ENCODE measurements around the gene TNS3.

TNS3 gene

DNA sequence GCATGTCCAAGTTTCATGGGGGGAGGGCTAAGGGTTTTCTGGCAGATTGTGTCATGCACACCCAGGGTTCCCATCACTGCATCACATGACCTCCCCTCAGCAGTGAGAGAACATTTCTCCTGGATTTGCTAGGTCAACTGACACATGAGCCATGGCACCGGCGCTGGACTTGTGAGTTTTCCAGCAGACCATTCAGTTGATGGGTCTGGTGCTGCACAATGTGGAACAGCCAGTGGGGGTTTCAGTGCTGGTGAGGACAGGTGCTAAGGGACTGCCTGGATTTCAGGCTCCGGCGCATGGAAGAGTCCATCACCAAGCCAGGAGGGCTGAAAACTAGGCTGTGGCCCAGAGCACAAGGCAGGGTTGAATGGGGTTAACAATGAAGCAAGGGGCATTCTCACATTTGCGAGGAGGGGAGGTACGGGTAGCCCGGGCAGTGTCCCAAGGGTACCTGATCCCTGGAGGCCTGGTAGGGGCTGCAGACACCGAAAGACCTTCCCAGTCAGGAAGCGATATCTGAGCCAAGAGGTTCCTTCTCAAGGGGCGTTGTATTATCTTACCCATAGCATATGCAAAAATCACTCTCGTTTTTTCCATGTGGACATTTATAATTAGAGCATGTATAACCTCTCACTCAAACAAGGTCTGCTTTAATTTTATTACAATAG lies 203.0 kb downstream of the TNS3 start:
- DNase-seq: no peak

DNA sequence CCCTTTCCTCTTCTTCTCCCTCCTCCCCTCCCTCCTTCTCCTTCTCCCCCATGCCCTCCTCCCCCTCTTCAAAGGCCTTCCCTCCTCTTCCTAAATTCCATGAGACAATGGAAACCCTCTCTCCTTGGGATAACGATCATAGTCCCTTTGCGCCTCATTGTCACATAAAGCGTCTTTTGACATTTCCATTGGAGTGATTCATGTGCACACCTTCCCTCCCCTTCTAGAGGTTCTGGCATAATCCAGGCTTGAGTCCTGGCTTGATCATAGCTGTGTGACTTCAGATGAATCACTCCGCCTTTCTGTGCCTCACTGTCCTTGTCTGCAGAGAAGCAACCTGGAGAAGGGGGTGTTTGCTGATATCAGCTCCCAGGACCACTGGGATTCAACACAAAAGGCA lies 204.2 kb downstream of the TNS3 start:
- no peak for DNase-seq

DNA sequence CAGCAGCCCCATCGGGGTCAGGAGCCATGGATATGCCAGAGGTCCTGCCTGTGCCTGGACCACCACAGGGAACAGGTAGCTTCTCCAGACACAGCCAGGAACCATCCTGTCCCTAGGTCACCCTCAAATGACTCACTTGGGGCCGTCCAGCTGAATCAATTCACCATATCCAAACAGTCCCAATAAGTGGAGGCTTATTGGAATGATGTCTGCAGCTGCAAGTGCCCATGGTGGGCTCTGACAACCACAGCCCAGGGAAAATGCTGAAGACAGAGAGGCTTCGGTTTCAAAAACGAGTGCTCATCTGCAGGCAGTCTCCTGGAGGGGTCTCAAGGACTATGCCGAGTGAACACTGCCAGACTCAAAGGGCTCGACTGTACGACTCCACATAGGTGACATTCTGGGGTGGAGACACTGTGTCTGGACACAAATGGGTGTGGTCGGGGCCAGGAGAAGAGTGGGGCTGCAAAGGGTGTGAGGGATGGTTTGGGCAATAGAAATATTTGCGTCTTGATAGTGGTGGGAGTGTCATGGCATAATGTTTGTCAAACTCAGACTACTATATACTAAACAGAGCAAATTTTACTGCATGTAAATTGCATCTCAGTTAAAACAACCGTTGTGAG lies 204.8 kb downstream of the TNS3 start:
- DNase-seq: no peak

DNA sequence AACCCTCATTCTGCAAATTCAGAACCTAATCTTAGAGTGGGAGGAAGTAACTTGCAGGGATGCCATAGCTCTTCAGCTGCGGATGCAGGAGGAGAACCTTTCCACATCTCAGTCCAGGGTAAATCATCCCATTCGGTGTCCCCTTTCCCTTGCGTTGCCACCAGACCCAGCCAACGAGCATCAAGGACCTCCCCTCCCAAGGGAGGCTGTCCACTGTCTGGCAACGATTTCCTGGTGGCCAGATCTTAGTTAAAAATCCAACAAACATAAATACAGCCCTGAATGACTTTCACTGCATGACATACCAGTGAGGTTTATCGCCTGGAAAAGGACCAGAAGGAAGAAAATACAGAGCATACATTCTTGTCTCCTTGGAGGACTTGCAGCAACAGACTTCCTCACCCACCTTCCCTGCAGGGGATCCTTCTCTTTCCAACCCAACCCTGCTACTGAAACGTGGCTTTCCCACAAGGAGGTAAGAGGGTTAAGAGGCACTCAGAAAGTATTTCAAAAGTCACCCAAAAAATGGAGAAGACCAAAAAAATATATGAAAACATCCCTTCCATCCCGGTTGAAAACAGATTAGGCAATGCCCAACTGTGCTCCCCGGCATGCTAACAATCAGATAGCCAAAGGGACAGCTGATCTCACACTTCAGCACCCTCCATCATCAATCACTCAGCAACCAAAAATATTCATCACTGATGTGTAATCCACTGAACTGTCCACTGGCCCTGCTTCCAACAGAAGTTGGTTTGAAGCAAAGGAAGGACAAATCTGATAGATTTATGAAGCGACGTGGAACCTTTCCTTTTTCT lies 206.6 kb downstream of the TNS3 start:
- DNase-seq: no peak

DNA sequence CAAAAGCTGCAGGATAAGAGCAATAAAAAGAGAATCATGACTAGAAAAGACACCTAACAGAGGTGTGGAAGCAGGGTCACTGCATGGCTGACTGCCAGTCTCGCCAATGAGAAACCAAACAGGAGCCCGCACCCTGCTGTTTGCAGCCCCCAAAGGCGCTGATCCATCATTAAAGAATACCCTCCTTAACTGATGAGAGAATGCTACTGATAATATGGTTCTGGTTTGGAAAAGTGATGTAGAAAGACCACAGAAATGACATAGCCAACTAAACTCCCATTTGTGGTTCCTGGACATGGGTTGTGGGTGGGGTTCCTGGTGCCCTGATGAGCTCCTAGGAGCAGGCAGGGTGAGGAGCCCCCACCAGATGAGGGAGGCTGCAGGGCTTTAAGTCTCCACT lies 207.4 kb downstream of the TNS3 start:
- DNase-seq: no peak

DNA sequence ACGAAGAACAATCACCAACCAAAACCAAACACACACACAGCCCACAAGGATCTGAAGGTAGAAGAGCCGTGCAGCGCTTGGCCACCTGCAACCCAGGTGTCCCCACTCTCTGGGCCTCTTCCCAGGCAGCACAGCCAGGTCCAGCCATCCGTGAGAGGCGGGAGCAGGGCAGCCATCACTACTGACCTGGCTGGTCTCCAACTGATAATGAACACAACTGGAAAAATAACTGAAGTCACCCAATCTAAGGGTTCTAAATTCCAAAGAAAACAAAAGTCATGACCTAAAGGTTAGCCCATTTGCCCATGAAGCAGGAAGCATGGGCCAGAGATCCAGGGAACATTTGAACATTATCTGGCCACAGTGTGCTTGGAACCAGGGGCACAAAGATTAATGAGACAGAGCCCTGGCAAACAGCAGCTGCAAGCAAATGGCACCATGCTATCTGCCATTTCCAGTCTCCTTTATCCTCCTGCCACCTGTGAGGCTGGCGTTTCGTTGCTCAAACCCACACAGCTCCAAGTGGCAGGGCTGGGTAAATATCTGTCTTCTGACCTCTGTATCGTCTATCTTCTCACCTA lies 207.9 kb downstream of the TNS3 start:
- no peak for DNase-seq

DNA sequence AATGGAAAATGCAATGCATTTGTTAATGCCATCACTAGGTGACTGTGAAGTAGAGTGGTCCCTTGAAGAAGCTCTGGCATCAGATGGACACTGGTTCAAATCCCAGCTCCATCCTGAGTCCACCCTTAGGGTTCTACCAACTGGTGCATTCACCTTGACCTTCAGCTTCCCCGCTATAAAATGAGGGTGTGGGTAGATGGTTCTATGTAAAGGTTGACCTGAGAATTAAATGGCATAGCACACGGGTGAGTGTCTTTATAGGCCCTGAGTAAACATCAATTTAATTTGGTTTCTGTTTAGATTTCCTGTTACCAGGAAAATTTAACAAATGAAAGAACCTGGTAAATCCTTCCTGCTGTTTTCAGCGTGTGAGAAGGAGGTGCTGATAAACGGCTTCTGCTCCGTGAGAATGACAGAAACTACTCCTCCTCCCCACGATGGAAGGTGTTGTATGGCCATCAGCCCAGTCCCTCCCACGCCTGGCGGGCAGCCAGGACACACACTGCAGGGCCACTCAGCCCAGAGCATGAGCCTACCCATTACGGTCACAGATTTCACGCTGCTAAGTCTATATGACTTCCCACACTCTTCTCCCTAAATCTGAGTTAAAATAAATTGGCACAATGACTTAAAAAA lies 210.1 kb downstream of the TNS3 start:
- no peak for DNase-seq

DNA sequence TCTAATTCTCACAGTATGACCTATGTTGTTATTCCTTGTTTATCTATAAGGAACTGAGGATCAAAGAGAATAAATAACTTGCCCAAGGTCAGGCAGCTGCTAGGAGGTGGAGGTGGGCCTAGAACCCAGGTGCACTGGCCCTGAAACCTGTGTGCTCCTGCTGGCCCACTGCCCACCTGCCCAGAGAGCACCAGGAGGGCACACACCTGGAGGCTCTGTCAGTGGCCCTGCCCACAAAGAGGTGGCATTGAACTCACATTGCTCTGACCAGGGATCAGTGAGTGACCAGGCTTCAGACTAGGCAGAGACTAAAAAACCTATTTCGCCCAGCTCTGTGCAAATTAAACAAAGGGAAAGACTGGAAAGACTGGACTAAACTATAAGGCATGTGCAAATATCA lies 210.6 kb downstream of the TNS3 start:
- DNase-seq: no peak

DNA sequence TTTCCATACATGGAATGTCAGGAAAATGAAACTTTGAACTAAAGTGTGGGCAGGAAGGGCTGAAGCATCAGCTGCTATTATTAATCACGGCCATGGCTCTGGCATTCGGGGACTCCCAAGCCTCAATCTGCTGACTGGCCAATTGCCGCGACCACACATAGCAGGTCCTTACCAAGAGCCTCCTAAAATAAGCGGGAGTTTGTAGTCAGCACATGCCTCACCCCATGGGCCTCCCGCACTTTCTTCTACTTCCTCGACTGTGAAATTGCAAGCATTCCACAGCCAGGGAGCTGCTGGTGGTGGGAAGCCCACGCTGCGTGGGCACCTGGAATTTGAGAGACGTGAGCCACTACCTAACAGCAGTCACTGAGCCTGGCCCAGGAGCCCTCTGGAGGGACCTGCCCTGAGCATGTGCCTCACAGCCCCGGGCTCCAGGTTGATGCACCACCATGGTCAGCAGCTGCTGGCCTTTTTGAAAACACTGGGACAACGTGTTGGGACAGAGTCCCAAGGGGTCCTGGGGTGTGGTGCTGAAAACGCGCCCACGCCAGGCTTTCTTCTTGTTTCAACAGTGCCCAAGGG lies 211.4 kb downstream of the TNS3 start:
- no peak for DNase-seq

DNA sequence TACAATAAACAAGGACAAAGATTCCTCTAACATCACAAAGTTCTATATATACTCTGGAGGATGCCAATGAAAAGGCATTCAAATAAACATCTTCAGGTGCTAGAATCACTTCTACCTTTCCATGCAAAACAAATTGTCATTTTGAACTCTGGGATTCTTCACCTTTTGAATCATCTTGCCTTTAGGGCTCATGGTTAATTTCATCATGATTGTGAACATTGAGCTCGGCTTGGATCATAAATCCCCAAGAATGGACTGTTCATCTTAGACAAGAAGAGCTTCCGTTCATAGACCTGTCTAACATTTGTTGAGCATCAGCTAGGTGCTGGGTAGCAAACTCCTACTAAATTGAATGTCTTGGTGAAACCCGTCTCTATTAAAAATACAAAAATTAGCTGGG lies 212.2 kb downstream of the TNS3 start:
- DNase-seq: no peak

DNA sequence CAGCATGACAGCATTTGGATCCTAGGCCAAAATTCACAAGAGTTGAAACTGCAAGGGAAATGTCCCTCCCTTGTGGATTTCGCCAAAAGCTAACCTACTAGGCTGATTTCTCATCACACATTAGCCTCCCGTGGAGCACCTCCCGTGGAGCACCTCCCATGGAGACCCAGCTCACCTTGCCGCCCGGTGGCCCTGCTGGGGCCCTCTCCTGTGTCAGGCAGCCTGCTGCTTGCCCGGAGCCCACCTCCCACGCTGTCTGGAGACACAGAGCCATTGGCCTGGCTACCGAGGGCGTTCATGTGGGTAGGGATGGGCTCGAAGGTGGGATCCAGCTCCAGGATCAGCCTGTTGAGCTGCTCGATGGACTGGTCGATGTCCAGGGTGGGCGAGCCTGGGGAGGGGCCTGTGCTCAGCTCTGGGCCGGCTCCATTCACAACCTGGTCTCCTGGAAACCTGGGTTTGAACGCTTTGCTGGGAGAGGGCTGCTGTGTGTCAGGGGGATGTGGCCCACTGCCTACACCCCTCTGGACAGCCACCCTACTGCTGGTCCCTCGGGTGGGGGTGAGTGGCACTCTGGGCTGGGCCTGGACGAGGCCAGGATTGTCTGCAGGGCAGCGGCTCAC lies 213.6 kb downstream of the TNS3 start:
- no peak for DNase-seq

DNA sequence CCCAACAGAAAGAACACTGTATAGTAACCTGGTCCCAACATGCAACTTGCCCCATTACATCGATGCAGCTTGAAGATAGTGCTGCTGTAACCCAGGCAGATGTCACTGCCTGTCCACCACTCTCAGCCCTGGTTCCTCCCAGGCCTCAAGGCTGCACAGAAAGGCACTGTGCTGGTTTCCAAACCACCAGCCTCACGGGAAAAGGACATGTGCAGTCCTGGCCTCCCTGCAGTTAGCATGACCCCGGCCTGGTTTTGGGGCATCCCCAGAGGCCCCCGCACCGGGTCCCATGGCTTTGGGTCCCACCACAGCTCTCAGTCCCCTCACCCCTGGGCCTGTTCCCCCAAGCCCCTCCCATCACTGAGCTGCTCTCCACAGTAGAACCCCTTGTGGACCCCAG lies 214.5 kb downstream of the TNS3 start:
- no peak for DNase-seq

DNA sequence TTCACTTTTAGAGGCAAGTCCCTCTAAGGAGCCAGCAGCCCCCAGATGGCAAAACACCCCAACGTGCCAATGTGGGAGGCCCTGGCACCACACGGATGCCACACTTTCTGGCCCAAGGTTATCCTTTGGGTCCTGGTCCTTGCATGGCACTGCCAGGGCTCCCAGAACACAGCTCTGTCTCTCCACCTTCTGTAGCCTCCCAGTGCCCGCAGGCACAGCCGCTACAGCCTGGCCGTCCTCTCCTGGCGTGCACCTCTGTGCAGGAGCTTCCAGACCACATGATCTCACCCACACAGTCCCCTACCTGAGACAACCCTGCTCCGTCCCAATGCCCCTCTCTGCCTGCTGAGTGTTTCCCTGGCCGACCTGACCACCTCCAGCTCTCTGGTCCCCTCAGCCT lies 215.0 kb downstream of the TNS3 start:
- DNase-seq: no peak

DNA sequence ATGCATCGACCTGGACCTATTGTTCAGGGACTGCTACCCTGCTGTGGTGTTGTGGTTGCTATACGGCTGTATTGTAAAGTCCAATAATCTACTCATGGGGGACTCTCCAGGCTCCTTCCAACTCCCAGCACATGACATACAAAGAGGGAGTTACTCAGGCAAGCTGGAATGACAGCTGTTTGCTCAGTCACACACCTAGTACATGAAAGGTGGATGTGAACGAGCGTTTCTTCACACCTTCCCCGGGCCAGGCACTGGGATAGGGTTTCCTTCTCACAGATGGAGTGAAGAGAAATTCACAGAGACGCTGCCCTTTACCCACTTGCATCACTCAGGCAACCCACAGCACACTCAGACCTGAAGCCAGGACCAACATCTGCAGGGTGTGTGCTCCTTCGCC lies 215.7 kb downstream of the TNS3 start:
- DNase-seq: no peak

DNA sequence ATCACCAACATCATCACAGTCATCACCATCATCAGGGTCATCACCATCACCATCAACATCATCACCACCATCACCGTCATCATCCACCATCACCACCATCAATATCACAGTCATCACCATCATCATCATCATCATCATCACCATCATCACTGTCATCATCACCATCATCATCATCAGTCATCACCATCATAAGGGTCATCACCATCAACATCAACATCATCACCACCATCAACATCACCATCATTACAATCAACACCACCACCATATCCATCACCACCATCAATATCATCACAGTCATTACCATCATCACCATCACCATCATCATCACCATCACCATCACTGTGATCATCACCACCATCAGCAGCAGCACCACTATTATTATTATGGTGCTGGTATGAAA lies 218.9 kb downstream of the TNS3 start:
- DNase-seq: no peak

DNA sequence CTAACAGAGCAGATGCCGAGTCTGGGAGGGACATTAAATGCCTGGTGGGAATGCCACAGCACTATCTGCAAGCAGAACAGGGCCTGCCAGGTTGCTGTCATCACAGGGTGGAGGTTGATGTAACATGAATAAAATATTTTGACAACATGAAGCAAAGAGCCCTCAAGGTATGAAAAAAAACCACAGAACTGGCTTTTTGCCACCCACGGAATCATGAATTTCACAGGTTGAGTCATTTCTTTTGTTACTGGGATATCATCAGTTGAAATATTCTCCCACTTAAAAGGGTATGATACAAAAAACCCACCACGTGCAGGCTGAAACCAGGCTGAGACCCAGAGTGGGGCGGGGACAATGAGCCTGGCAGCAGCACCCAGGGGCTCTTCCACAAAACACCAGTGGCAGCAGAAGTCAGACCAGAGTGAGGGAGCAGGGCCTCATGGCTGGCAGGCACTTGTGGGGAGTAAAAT lies 220.1 kb downstream of the TNS3 start:
- no peak for DNase-seq

DNA sequence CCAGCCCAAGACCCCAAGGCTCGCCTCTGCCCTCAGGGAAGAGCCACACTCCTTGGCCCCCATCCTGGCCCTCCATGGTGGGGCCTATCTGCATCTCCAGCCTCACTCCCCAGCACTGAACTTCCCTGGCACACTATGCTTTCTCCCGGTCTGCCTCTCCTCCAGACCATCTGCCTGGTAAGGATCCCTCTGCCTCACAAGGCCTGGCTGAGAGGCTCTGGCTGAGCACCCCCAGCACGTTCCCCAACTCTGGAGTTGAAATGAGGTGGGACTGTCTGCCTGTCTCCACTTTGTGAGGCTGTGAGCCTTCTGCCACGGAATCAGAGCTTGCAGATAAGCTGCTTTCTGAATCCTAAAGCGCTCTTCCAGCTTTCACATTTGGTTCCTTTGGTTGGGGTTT lies 220.7 kb downstream of the TNS3 start:
- DNase-seq: no peak

DNA sequence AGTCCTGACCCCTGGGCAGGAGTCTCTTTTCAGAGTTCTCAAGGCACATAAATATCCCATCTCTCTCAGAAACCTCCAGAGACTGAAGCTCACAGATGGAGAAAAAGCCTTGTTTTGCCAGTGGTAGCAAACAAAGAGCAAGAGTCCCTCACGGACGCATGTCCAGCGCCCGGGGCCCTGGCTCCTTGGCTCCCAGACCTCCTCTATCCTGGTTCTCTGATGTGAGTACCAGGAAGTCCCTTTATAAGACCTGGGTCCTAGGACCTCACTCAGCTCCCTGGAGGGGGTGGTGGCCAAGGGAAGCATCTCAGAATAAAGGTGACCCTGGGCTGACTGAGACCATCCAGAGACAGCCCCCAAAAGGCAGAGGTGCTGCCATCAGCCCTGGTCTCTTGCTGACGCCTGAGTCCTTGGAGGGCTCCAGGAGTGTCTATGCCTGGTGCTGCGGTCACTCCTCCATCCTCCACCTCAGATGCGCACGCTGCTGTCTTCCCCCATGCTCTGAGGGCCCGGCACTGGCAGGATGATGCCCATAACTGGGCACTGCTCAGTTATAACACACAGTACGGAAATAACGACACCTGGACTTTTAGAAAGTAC lies 221.5 kb downstream of the TNS3 start:
- no peak for DNase-seq

DNA sequence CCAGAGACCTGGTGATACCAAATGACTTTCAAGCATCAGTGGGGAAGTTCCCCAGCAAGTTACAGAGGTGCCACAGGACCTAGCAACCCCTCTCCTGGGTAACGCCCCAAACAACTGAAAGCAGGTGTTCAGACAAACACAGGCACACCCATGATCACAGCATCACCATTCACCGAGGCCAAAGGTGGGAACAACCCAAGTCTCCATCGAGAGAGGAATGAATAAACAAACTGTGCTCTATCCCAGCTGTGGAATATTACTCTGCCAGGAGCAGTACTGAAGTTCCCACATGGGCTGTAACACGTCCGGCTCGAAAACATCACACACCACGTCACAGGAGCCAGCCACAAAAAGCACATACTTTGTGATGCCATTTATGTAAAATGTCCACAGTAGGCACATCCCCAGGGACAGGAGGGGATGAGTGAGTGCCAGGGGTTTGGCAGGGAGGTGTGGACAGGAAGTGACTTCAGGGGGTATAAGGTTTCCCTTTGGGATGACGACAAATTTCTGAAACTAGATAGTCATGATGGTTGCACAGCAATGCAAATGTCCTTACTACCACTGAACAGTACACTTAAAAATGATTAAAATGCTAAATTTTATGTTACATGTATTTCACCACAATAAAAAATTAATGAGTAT lies 222.8 kb downstream of the TNS3 start:
- no peak for DNase-seq

DNA sequence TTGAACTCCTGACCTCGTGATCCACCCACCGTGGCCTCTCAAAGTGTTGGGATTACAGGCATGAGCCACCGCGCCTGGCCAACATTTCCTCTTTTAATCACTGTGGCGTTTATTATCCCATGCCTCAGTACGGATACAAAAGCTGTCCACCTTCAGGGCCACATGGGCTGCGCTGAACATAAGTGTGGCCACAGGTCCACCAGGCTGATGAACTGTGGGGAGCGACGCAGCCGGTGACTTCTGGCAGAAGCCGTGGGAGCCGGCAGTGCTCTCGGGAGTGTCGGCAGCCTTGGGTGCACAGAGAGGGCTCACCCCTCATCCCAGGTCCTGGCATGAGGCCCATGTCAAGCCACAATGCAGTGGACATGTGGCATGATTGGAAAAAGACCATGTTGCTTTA lies 223.6 kb downstream of the TNS3 start:
- no peak for DNase-seq

DNA sequence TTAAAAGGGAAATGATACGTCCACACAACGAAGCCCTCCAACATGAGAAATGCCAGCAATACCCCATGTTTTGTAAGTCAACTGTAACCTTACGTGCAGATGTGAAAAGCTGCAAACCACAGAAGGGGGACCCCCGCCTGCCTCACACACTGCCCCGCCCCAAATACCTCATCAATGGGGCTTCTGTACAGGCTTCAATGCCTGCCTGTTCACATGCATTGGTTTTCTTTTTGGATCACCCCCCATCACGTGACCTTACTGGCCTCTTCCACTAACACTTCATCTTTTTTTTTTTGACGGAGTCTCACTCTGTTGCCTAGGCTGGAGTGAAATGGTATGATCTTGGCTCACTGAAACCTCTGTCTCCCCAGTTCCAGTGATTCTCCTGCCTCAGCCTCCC lies 224.0 kb downstream of the TNS3 start:
- no peak for DNase-seq

All from effector CD4-positive, alpha-beta T cell (primary cell).